Adrenal gland (tissue), 5 donors: Measurements from ENCODE around the gene ZWILCH.

Experiments used
- CTCF ChIP-seq, 6 experiments: fragments of 450-650 bp in 4 of 6; fragments of 200-600 bp in 2 of 6; sonication (generic) in 1 of 6; IDR thresholded peaks; 1 replicate in 5 of 6; 2 replicates in 1 of 6; pipeline versions ENCODE4 v1.5.1 to v1.8.0; 2016 to 2021; ENCODE audit warnings: antibody characterized with exemption in 6 of 6, mild to moderate bottlenecking in 2 of 6, moderate library complexity in 1 of 6
- POLR2A ChIP-seq, 2 donors: fragments of 450-650 bp; IDR thresholded peaks; one replicate each; pipeline ENCODE4 v1.6.1; 2017; ENCODE audit warnings: antibody characterized with exemption in 2 of 2, mild to moderate bottlenecking in 2 of 2, moderate library complexity in 1 of 2
- donor health status: DM: no; HTN: no; CAD: no.

GRCh38 chr15:66578286-66578875 is 73.3 kb downstream of the ZWILCH start:
- TF ChIP-seq POLR2A (IDR thresholded peaks at IDR 0.05) (no peak), CTCF (IDR thresholded peaks at IDR 0.05) (no peak)
